Gastroesophageal sphincter (tissue), 3 donors: ENCODE results near the gene ADIPOR2.

ENCODE experiments used
- EP300 ChIP-seq: sonication (generic); formaldehyde crosslinking; IDR thresholded peaks from one replicate; pipeline ENCODE4 v1.6.1; 2017; ENCODE audit warnings: antibody characterized with exemption, mild to moderate bottlenecking
- POLR2A ChIP-seq, 2 donors: fragments of 450-650 bp; IDR thresholded peaks; one replicate each; pipeline ENCODE4 v1.6.1; 2017; ENCODE audit warnings: antibody characterized with exemption in 2 of 2, mild to moderate bottlenecking in 2 of 2, moderate library complexity in 1 of 2
- POLR2AphosphoS5 ChIP-seq: sonication (generic); formaldehyde crosslinking; IDR thresholded peaks from one replicate; pipeline ENCODE4 v1.6.1; 2017; ENCODE audit warnings: antibody characterized with exemption
- TF ChIP-seq, protein P1 (sequence below), 4 experiments: fragments of 200-600 bp in 2 of 4; fragments of 450-650 bp in 2 of 4; sonication (generic) in 1 of 4; IDR thresholded peaks; one replicate each; pipeline ENCODE4 v1.5.1; 2017 to 2019; ENCODE audit warnings: antibody characterized with exemption in 4 of 4, mild to moderate bottlenecking in 2 of 4, moderate library complexity in 2 of 4

- TF ChIP-seq, protein P1, sequence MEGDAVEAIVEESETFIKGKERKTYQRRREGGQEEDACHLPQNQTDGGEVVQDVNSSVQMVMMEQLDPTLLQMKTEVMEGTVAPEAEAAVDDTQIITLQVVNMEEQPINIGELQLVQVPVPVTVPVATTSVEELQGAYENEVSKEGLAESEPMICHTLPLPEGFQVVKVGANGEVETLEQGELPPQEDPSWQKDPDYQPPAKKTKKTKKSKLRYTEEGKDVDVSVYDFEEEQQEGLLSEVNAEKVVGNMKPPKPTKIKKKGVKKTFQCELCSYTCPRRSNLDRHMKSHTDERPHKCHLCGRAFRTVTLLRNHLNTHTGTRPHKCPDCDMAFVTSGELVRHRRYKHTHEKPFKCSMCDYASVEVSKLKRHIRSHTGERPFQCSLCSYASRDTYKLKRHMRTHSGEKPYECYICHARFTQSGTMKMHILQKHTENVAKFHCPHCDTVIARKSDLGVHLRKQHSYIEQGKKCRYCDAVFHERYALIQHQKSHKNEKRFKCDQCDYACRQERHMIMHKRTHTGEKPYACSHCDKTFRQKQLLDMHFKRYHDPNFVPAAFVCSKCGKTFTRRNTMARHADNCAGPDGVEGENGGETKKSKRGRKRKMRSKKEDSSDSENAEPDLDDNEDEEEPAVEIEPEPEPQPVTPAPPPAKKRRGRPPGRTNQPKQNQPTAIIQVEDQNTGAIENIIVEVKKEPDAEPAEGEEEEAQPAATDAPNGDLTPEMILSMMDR (IDR thresholded peaks at IDR 0.05), result no peak
- no peak for TF ChIP-seq EP300
- no peak for TF ChIP-seq POLR2A (IDR thresholded peaks at IDR 0.05)
- TF ChIP-seq POLR2AphosphoS5, result no peak
Measured at GRCh38 chr12:1822699-1823098, 131.8 kb downstream of the ADIPOR2 start.
